Measurements from ENCODE around the gene ATP1A2.

Gene ATP1A2

GRCh38 chr1:160085686-160086455 is 29.7 kb upstream of the ATP1A2 start:
- FAIRE-seq, result no peak

GRCh38 chr1:160086456-160086892 is 29.1 kb upstream of the ATP1A2 start:
- FAIRE-seq, result no peak

GRCh38 chr1:160087118-160087662 is 28.4 kb upstream of the ATP1A2 start:
- FAIRE-seq, result no peak

- FAIRE-seq, result no peak
Measured at GRCh38 chr1:160089883-160090282, 25.7 kb upstream of the ATP1A2 start.

GRCh38 chr1:160090760-160091159 is 24.8 kb upstream of the ATP1A2 start:
- no peak for FAIRE-seq

GRCh38 chr1:160091666-160092223 is 23.8 kb upstream of the ATP1A2 start:
- FAIRE-seq, result no peak

- FAIRE-seq, result no peak
Measured at GRCh38 chr1:160092366-160093068, 23.0 kb upstream of the ATP1A2 start.

GRCh38 chr1:160093069-160093395 is 22.5 kb upstream of the ATP1A2 start:
- FAIRE-seq, result no peak

GRCh38 chr1:160093624-160094290 is 21.8 kb upstream of the ATP1A2 start:
- no peak for FAIRE-seq

GRCh38 chr1:160094291-160094625 is 21.3 kb upstream of the ATP1A2 start:
- FAIRE-seq, result no peak

GRCh38 chr1:160094806-160095205 is 20.8 kb upstream of the ATP1A2 start:
- FAIRE-seq, result no peak

- FAIRE-seq, result no peak
Measured at GRCh38 chr1:160095382-160096105, 20.0 kb upstream of the ATP1A2 start.

GRCh38 chr1:160096274-160097116 is 19.1 kb upstream of the ATP1A2 start:
- no peak for FAIRE-seq

GRCh38 chr1:160097151-160097910 is 18.2 kb upstream of the ATP1A2 start:
- FAIRE-seq, result no peak

- FAIRE-seq, result no peak
Measured at GRCh38 chr1:160097911-160098851, 17.4 kb upstream of the ATP1A2 start, which contains the start of gene IGSF8. TSS of gene IGSF8 (minus strand) at chr1:160098619. CDS start at chr1:160098472, 147 bp downstream.

- no peak for FAIRE-seq
Measured at GRCh38 chr1:160098852-160099561, 16.6 kb upstream of the ATP1A2 start.

- FAIRE-seq, result no peak
Measured at GRCh38 chr1:160099716-160100375, 15.7 kb upstream of the ATP1A2 start.

GRCh38 chr1:160101037-160101716 is 14.4 kb upstream of the ATP1A2 start:
- FAIRE-seq, result no peak
